KG1 (cell line): ENCODE results near the gene LRRC34.

ENCODE experiments used
- DNase-seq: peaks from one replicate; lab custom pipeline; 2025; lab: John Stamatoyannopoulos, UW

LRRC34 gene

GRCh38 chr3:169813757-169814517, 1.2 kb upstream of the LRRC34 start:
- no peak for DNase-seq

GRCh38 chr3:169813278-169813677, 574 bp upstream of the LRRC34 start:
- DNase-seq, result no peak

- no peak for DNase-seq
Measured at GRCh38 chr3:169811631-169812331, 923 bp downstream of the LRRC34 start.

- DNase-seq, result no peak
Measured at GRCh38 chr3:169809230-169809795, 3.4 kb downstream of the LRRC34 start.

DNA sequence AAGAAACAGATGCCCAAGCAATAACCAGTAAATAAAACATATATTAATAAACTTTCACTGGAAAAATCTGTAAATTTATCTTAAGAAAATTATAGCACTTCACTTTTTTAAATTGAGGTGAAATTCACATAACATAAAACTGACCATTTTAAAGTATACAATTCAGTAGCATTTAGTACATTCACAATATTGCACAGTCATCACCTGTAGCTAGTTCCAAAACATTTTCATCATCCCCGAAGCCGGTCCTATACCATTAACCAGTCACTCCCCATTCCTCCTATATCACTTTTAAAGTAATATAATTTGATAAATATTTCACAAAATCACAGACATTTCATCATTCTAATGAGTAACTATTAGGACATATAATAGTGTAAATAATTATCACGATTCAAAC, 8.0 kb downstream of the LRRC34 start:
- DNase-seq, result no peak

DNA sequence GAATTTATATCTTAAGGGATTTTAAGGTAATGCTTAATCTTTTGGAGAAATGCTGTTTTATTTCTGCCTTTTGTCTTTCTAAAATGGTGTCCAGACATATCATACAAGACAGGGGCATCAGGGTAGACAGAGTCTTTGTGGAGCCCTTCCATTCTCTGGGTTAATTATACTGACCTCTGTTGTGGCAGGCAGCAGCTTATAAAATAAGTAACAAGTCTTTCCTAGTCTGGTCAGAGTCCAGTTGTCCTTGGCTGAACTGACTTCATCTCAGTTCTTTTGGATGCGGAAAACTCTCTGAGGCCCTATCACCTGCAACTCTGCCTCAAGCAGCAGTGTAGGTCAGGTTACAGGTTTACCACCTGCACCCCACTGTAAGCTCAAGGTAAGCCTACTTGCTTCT, 20.3 kb downstream of the LRRC34 start:
- DNase-seq, result no peak

- DNase-seq, result no peak
Measured at GRCh38 chr3:169790687-169791429, 21.8 kb downstream of the LRRC34 start.

DNA sequence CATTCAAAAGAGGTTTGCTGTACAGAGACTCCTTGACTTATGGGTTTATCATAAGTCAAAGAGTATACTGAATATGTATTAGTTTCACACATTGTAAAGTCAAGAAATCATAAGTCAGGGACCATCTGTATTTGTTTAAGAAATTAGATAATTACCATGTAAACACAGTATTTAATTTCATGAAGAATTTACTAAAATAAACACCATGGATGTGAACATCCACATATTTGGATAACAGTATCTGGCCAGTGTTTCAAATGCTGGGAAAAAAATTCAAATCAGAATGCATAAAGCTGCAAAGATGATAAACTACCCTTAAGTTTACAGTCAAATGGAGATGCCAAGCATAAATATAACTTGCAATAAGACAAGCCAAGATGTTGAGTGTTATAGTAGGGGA, 22.5 kb downstream of the LRRC34 start:
- DNase-seq, result no peak

- no peak for DNase-seq
Measured at GRCh38 chr3:169787791-169788190, 24.9 kb downstream of the LRRC34 start.

DNA sequence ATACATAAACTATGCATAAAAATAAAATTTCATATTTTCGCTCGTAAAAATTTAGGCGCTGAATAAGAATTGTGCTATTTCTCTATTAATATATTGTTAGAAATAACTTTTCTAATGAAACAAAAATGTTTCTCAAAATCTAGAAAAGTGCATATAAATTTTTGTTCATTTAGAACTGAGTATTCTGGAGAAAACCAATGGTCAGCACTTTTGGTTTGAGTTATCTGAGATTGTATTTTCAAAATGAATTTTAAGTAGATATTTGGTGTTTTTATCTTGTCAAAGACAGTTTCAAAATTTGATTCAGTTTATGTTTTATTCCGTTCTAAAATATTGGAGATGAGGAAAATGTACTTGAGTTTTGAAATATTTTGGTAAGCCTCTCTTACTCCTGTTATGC, 25.6 kb downstream of the LRRC34 start:
- no peak for DNase-seq

DNA sequence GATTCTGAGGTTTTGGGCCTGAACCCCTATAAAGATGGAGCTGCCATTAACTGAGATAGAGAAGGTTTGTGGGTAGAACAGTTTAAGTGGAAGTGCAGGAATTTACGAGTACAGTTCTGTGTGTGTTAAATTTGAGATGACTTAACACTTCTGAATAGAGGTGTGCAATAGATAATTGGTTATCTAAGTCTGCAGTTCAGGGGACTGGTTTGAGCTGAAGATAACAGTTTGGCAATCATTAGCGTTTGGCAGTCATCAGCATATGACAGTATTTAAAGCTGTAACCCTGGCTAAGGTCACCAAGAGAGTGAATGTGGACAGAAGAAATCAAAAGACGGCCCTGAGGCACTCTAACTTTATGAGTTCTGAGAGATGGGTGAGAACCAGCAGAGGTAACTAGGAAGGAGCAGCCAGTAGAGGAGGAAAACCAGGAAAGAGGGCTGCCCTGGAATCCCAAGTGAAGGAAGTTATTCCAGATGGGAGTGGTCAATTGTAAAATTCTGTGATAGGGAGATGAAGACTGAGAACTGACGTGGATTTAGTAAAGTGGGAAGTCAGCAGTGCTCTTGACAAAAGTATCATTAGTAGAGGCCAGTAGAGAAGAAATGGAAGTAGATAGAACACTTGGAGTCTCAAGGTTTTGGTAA, 31.4 kb downstream of the LRRC34 start:
- DNase-seq, result no peak

GRCh38 chr3:169780742-169781141, 32.0 kb downstream of the LRRC34 start:
- DNase-seq, result no peak

DNA sequence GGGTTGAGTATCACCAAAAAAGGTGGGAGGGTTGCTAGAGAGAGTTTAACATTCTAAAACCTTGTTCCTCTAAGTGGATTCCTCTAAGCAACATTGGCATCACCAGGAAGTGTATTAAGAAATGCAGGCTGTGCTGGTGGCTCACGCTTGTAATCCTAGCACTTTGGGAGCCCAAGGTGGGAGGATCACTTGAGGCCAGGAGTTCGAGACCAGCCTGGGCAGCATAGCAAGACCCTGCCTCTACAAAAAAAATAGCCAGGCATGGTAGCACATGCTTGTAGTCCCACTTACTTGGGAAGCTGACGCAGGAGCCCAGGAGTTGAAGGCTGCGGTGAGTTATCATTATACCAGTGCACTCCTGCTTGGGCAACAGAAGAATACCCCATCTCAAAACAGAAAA, 34.9 kb downstream of the LRRC34 start:
- DNase-seq, result no peak

GRCh38 chr3:169774186-169774585, 38.5 kb downstream of the LRRC34 start:
- DNase-seq, result no peak

- DNase-seq, result peak; percentile 88
Measured at GRCh38 chr3:169772897-169773816, 39.5 kb downstream of the LRRC34 start, which contains the start of gene MYNN. Gene MYNN, plus strand, starts transcription at chr3:169773396. Its CDS starts 900 bp downstream, at chr3:169774296.

GRCh38 chr3:169772305-169772896, 40.3 kb downstream of the LRRC34 start:
- peak; percentile 85 for DNase-seq

GRCh38 chr3:169771497-169772304, 41.0 kb downstream of the LRRC34 start:
- DNase-seq, result peak; percentile 79

DNA sequence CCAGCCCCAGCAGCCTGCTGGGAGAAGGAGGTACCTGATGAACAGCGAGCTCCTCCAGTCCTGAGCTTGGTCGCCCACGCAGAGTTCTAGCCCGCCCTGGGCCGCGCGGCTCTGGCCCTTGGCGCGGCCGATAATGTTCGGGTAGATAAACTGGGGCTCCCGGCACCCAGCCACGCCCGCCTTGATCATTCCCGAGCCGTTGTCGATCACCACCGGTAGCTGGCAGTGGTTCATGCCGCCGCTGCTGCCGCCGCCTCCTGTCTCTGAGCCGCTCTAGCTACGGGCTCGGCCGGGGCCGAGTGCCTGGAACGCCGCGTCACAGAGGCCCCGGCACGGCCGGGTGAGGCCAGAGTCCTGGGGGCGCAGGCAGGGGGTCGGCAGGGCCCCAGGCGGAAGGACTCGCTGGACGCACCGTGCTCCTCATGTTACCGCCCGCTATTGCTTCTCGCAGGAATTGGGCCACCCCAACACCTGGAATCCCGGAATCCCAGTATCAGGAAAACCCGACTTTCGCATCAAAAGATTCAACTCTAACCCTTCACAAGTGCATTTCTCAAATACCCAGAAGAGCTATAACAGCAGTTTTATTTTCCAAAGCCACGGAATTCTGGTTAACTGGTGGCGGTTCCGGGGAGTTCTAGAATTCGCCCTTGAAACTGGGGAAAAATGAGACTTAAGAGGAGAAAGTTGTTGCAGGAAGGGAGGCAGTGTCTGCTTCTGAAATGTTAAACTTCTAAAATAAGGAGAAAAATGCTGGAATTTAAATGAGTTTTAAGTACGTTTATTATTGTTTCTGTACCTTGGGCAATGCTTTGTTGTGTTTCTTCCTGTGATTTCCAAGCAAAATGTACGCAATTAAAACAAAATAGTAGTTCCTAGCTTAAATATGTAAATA, 43.2 kb downstream of the LRRC34 start, which contains the start of gene ACTRT3:
Gene ACTRT3 (minus strand): TSS at position 275 of the 895 bp plus-strand sequence. CDS start 41 bp downstream, at position 234.
- peak; percentile 65 for DNase-seq
